Measurements from ENCODE around the gene PPP1R8.

The PPP1R8 gene

GRCh38 chr1:27872802-27873551 is 42.4 kb downstream of the PPP1R8 start:
- DNase-seq: no peak

GRCh38 chr1:27873671-27874384 is 43.2 kb downstream of the PPP1R8 start:
- DNase-seq: no peak

DNA sequence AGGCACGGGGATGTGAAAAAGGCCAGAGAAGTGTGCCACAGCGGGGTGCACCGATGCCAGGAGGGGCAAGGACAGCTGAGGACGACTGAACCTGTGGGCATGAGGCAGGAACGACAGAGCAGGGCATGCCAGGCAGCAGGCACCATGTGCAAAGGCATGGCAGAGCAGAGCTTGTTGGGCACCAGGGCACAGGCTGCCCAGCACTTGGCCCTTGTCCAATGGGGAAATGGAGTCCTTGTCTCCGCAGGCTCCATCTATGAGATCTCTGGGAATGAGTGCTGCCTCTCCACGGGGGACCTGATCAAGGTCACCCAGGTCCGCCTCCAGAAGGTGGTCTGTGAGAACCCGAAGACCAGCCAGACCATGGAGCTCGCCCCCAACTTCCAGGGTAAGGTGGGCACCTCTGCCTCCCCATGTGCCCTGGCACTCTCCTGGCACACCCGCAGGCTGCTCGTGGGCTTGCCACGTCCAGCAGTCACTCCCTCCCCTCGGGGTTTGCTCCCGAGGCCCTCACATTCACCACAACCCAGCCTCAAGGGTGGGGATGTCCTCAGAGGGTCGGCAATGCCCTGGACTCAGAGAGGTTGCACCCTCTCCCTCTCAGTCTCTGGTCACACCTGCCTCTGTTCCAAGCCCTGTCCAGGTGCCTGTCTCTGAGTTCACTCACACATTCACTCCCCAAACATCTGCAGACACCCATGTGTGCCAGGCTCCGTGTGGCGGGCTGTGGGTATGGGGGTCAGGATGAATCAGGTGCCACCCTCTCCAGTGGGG is 45.9 kb downstream of the PPP1R8 start:
- DNase-seq: no peak

- DNase-seq: no peak
These were observed 46.5 kb downstream of the PPP1R8 start for GRCh38 chr1:27877115-27877416.

- no peak for DNase-seq
These were observed 47.5 kb downstream of the PPP1R8 start for GRCh38 chr1:27878039-27878438.

DNA sequence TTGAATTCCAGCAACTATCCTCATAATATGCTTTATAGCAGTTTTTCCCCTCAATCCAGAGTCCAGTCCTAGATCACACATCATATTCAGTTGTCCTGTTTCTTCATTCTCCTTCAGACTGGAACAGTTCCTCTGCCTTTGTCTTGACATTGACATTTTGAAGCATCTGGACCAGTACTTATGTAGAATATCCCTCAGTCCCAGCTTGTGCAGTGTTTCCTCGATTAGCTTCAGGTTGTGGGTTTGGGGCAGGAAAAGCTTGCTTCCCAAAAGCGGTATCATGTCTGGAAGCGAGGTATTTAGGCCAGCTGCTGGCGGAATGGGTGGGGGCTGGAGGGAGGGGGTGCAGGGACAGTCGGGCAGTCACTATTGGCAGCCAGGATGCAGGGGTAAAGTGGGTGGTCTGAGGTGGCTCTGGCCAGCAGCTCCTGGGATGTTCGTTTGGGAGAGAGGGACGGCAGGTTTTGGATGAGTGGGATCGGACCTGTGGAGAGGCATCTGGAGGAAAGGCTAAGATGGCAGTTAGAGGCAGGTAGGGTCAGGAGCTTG is 48.3 kb downstream of the PPP1R8 start:
- DNase-seq: no peak

DNA sequence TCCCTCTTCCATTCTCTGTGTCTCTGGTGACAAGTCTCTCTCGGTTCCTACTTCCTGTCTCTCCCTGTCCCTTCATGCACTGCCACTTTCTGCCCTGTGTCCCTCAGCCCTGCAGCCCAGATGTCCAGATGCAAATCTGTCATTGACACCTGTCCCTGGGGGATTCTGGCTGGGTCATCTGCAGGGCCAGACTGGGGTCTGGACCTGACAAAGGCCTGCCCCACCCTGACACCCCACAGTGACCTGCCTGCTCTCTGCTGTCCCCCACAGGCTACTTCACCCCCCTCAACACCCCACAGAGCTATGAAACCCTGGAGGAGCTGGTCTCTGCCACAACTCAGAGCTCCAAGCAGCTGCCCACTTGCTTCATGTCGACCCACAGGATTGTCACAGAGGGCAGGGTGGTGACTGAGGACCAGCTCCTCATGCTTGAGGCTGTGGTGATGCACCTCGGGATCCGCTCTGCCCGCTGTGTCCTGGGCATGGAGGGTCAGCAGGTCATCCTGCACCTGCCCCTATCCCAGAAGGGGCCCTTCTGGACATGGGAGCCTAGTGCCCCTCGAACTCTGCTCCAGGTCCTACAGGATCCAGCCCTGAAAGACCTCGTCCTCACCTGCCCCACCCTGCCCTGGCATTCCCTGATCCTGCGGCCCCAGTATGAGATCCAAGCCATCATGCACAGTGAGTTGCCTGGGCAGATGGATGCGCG is 48.9 kb downstream of the PPP1R8 start:
- DNase-seq: no peak

DNA sequence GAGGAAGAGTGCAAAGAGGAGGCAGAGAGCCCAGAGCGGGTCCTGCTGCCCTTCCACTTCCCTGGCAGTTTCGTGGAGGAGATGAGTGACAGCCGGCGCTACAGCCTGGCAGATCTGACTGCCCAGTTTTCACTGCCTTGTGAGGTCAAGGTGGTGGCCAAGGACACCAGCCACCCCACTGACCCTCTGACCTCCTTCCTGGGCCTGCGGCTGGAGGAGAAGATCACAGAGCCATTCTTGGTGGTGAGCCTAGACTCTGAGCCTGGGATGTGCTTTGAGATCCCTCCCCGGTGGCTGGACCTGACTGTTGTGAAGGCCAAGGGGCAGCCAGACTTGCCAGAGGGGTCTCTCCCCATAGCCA is 51.9 kb downstream of the PPP1R8 start:
- DNase-seq: no peak

- DNase-seq: no peak
These were observed 53.0 kb downstream of the PPP1R8 start for GRCh38 chr1:27883536-27883935.

DNA sequence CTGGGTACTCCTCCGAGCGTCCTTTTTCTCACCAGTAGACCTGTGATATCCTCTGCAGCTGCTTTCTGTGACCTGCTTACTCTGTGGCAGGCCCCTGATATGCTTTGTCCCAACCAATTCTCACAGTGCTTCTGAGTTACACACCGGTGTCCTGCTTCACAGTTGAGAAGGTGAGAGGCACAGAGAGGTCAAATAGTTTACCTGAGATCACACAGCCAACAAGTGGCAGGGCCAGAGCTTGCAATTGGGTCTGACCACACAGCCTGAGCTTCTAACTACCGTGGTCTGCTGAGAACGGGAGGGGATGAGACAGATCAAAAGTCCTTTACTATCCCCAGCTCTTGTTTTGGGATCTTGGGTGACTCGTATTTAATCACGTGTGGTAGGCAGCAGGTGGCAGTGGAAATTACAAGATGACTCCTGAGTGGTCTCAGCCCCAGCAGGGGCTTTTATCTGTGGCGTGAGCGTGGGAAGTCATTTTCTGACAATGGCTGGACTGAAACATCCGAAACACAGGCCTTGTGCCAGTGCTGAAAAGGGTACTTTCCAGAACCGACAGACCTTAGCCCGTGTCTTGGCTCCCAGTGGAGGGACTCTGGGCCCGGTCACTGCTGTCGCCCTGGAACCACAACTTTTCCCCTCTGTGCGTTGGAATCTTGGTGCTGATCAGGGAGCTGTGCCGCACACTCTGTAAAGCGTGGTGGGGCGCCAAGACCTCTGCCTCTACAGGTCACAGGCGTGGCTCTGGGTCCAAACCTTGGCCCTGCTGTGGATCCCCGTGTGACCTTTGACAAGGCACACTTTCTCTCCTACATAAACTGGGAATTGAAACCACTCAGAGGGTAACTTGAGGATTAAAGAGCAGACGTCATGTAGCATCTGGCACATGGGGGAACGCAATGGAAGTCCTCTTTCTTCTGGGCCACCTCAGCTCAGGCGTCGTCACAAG is 53.7 kb downstream of the PPP1R8 start:
- no peak for DNase-seq

DNA sequence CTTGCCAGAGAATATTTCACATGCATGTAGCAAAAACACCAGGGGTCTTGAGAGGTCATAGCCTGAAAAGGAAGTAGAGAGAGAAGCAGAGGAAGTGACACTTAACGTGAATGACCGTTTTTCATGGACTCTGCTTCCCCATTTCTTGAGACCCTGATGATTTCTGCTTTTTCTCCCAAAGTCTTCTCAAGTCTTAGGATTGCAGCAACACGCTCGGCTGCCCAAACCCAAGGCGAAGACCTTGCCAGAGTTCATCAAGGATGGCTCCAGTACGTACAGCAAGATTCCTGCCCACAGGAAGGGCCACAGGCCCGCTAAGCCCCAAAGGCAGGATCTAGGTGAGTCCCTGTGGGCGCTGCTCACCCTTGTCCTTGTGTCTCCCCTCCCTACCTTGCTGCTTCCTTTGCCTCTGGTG is 54.5 kb downstream of the PPP1R8 start:
- no peak for DNase-seq

DNA sequence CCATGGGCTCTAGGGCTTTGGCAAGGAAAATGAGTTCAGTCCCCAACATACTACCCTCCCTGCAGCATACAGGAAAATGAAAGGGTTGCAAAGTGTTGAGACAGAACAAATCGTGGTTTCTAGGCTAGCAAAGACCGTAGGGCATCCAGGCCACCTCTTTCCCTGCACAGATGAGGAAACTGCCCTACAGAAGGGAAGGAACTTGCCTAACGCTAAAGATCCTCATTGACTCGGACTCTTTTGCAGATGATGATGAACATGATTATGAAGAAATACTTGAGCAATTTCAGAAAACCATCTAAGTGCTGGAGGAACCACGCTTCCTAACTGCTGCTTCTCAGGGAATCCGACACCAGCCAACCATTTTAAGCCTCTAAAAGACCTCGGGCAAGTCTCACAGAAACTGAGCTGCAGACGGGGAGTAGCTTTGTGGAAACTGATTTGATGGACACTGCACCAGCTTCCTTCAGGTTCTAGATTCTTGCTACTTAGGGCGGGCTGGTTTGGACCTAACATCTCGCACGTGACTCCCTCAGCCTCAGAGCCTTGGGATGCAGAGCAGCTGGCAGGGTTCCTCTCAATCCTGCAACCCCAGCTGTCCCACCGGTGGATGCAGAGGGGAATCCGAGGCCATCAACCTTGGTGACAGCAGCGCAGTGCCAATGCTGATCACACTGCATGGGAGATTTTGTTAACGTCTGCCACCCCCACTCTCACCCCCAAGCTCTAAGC is 55.2 kb downstream of the PPP1R8 start:
- no peak for DNase-seq

DNA sequence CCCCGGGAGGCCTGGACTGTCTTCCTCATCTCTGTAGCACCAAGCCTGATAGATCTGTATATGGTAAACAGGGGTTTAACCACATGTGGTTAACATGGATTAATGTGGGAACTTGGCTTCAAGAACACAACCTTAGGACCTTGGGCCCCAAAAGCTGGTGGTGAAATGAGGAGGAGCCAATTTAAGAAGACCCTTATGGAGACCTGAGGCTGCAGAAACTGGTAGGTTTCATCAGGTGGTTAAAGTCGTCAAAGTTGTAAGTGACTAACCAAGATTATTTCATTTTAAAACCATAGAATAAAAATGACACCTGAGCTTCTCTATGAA is 55.7 kb downstream of the PPP1R8 start:
- no peak for DNase-seq

DNA sequence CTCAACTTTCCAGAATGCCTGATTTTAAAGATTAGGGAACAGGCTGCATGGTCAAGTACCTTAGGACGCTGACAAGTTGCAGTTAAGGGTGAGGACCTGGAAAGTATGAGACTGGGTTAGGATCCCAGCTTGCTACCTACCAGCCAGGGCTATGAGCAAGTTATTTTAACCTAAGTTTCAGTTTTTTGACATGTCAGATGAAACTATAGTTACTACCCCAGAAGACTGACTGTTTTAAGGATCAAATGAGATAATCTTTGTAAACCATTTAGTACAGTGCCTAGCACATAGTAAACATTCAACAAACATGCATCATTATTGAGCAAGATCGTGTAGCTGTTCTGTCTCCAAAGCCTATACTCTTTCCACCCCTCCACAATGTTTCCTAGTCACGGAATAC is 56.2 kb downstream of the PPP1R8 start:
- no peak for DNase-seq

DNA sequence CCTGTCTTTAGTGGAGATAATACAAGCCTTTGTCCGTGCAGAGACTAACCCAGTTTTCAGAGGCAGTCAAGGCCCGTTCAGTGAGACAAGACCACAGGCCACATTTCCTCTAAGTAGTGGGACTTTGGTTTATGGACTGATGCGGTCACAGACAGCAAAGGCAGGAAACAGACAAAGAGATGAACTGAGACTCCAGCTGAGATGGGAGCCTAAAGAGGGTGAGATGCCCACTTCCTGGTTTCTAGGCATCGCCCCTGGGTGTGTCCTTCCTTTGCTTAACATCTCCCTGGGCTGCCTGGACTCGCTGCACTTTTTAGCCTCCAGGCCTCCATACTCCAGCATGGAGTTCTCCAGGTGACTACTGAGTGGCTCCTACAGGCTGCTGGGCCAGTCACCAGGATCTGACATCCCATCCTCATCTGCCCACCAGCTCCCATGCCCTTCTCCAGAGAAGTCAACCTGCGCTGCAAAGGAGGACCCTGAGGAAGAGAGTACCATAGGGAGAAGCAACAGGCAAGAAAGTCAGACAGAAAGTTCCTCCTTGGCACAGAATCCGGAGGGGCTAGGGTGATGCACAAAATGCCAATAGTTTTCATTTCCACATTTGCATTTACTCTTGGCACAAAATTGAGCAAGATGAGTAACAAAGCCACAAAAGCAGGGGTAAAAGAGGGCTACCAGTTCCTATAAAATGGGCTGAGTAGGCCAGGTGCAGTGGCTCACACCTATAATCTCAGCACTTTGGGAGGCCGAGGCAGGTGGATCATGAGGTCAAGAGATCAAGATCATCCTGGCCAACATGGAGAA is 56.8 kb downstream of the PPP1R8 start:
- no peak for DNase-seq

GRCh38 chr1:27889506-27889905 is 58.9 kb downstream of the PPP1R8 start:
- no peak for DNase-seq

GRCh38 chr1:27891196-27891889 is 60.8 kb downstream of the PPP1R8 start:
- no peak for DNase-seq

DNA sequence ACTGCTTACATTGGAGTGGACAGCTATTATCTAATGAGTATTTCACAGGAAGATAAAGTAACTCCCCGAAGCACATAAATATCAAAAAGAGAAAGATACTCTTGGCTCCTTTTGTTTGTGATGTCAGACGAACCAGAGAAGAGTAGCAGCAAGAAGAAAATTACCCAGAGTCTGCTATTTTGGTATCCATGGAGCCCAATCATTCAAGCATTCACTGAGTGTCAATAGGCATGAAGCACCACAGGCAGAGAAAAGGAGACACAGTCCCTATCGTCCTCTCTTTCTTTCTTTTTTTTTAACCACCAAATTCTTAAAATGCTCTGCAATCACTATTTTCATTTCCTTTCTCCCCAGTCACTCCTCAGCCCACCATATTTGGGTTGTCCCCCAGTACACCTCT is 63.9 kb downstream of the PPP1R8 start:
- DNase-seq: no peak
